COLO668 (cell line): ENCODE results near the gene TASP1.
A peak's percentile ranks its signal among the peaks of the same experiment; 100 is the strongest.

Experiments used
- DNase-seq: peaks from one replicate; lab custom pipeline; 2025; ENCODE audit not compliant: unreplicated experiment; lab: John Stamatoyannopoulos, UW

Gene TASP1

GRCh38 chr20:13580707-13581106 is 58.0 kb downstream of the TASP1 start:
- DNase-seq = no peak

- DNase-seq = no peak
Measured at GRCh38 chr20:13574071-13574470, 64.7 kb downstream of the TASP1 start.

GRCh38 chr20:13571662-13572061 is 67.1 kb downstream of the TASP1 start:
- DNase-seq = no peak

- no peak for DNase-seq
Measured at GRCh38 chr20:13567663-13568062, 71.1 kb downstream of the TASP1 start.

GRCh38 chr20:13563854-13564253 is 74.9 kb downstream of the TASP1 start:
- DNase-seq = no peak

- DNase-seq = no peak
Measured at GRCh38 chr20:13554706-13555105, 84.0 kb downstream of the TASP1 start.

- DNase-seq = no peak
Measured at GRCh38 chr20:13554076-13554475, 84.7 kb downstream of the TASP1 start.

GRCh38 chr20:13552061-13552460 is 86.7 kb downstream of the TASP1 start:
- no peak for DNase-seq

- DNase-seq = no peak
Measured at GRCh38 chr20:13549451-13549850, 89.3 kb downstream of the TASP1 start.

GRCh38 chr20:13546497-13547131 is 92.1 kb downstream of the TASP1 start:
- peak; percentile 83 for DNase-seq

- DNase-seq = no peak
Measured at GRCh38 chr20:13545790-13546189, 92.9 kb downstream of the TASP1 start.

GRCh38 chr20:13543783-13544182 is 94.9 kb downstream of the TASP1 start:
- no peak for DNase-seq

- DNase-seq = no peak
Measured at GRCh38 chr20:13535627-13536026, 103.1 kb downstream of the TASP1 start.

- DNase-seq = no peak
Measured at GRCh38 chr20:13533946-13534345, 104.8 kb downstream of the TASP1 start.

- no peak for DNase-seq
Measured at GRCh38 chr20:13530146-13530545, 108.6 kb downstream of the TASP1 start.

GRCh38 chr20:13526551-13526950 is 112.2 kb downstream of the TASP1 start:
- DNase-seq = no peak

GRCh38 chr20:13525225-13525940 is 113.3 kb downstream of the TASP1 start:
- no peak for DNase-seq

GRCh38 chr20:13524339-13524738 is 114.4 kb downstream of the TASP1 start:
- DNase-seq = no peak

GRCh38 chr20:13517831-13518230 is 120.9 kb downstream of the TASP1 start:
- no peak for DNase-seq

- no peak for DNase-seq
Measured at GRCh38 chr20:13515796-13516558, 122.8 kb downstream of the TASP1 start.

- DNase-seq = no peak
Measured at GRCh38 chr20:13515291-13515690, 123.4 kb downstream of the TASP1 start.
